ENCODE measurements around the gene KRT3.

KRT3 gene

GRCh38 chr12:52806169-52806811 is 10.4 kb upstream of the KRT3 start:
- H3K9ac ChIP-seq (ENCODE audit: low read length): no peak overlapping the region
- H4K20me1 ChIP-seq (ENCODE audit: low read depth, low read length): no peaks in the 10 kb centered on the region
- no peak overlapping the region for H3K27ac ChIP-seq (ENCODE audit: low read depth, low read length)
- H2AFZ ChIP-seq (ENCODE audit: low read depth, low read length, severe bottlenecking): no peak overlapping the region
- no peaks in the 10 kb centered on the region for H3K79me2 ChIP-seq (ENCODE audit: insufficient read depth, low read length)
- no peaks in the 10 kb centered on the region for H3K36me3 ChIP-seq (ENCODE audit: low read length)
- no peaks in the 10 kb centered on the region for H3K9me2 ChIP-seq (replicated peaks; ENCODE audit: insufficient read depth, low read length)
- H3F3A ChIP-seq (ENCODE audit: insufficient read depth): no peaks in the 10 kb centered on the region
- H3K27me3 ChIP-seq (ENCODE audit: low read length): no peaks in the 10 kb centered on the region
- H3K9me3 ChIP-seq (ENCODE audit: insufficient read depth, low read length): no peaks in the 10 kb centered on the region
- no peak for TF ChIP-seq CTCF (IDR thresholded peaks at IDR 0.05; ENCODE audit: insufficient read depth, low read length, poor library complexity, severe bottlenecking)
- TF ChIP-seq EZH2phosphoT487 (conservative IDR thresholded peaks at IDR 0.05; ENCODE audit: low read length): no peak
- no peak overlapping the region for H3K4me3 ChIP-seq (ENCODE audit: insufficient read depth, low read length, poor library complexity, severe bottlenecking)
- no peak overlapping the region for H3K4me2 ChIP-seq (ENCODE audit: low read depth, low read length, poor library complexity, severe bottlenecking)

DNA sequence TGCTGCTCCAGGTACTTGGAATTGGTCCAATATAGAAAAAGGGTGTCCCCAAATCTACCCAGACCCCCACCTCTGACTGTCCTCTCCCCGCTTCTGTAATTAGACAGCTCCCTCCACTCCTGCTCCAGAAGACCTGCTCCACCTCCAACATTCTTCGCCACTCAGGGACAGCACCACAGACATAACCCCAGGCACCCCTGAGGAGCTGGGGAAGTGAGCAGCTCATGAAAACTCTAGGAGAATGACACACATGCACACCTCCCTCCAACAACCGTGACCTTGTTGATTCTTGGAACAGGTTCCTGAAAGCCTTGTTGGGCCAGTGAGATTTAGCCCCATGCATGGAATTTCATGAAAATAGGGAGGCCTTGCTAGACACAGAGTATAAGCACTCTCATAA is 9.8 kb upstream of the KRT3 start:
- H3K79me2 ChIP-seq (ENCODE audit: insufficient read depth, low read length): no peaks in the 10 kb centered on the region
- H3K9me3 ChIP-seq (ENCODE audit: insufficient read depth, low read length): no peaks in the 10 kb centered on the region
- H3F3A ChIP-seq (ENCODE audit: insufficient read depth): no peaks in the 10 kb centered on the region
- TF ChIP-seq EZH2phosphoT487 (conservative IDR thresholded peaks at IDR 0.05; ENCODE audit: low read length): no peak
- TF ChIP-seq CTCF (IDR thresholded peaks at IDR 0.05; ENCODE audit: insufficient read depth, low read length, poor library complexity, severe bottlenecking): no peak
- no peaks in the 10 kb centered on the region for H4K20me1 ChIP-seq (ENCODE audit: low read depth, low read length)
- no peaks in the 10 kb centered on the region for H3K9me2 ChIP-seq (replicated peaks; ENCODE audit: insufficient read depth, low read length)
- no peak overlapping the region for H3K9ac ChIP-seq (ENCODE audit: low read length)
- no peak overlapping the region for H3K27ac ChIP-seq (ENCODE audit: low read depth, low read length)
- H2AFZ ChIP-seq (ENCODE audit: low read depth, low read length, severe bottlenecking): no peak overlapping the region
- H3K36me3 ChIP-seq (ENCODE audit: low read length): no peaks in the 10 kb centered on the region
- H3K27me3 ChIP-seq (ENCODE audit: low read length): no peaks in the 10 kb centered on the region
- H3K4me3 ChIP-seq (ENCODE audit: insufficient read depth, low read length, poor library complexity, severe bottlenecking): no peak overlapping the region
- H3K4me2 ChIP-seq (ENCODE audit: low read depth, low read length, poor library complexity, severe bottlenecking): no peak overlapping the region

DNA sequence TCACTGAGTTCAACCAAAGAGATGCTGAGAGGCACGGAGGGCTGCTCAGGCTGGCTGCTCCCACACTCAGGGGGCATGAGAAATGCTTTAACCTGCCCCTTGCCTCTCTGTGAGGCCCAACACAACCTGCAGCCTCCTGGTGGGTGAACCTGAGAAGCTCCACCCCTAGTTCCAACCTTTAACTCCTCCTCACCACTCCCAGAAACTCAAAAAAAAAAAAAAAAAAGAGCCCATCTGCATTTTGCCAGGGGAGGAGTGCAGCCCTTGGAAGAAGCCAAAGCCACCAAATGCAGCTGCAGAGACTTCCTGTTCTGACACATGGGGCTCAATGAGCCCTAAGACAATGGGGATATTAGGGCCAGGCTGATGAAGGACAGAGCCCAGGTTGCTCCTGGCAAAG is 9.1 kb upstream of the KRT3 start:
- Histone ChIP-seq H3K9ac (ENCODE audit: low read length) (no peak overlapping the region), H3F3A (ENCODE audit: insufficient read depth) (no peaks in the 10 kb centered on the region), H3K4me3 (ENCODE audit: insufficient read depth, low read length, poor library complexity, severe bottlenecking) (no peak overlapping the region), H4K20me1 (ENCODE audit: low read depth, low read length) (no peaks in the 10 kb centered on the region), H3K9me3 (ENCODE audit: insufficient read depth, low read length) (no peaks in the 10 kb centered on the region), H3K27me3 (ENCODE audit: low read length) (no peaks in the 10 kb centered on the region), H3K4me2 (ENCODE audit: low read depth, low read length, poor library complexity, severe bottlenecking) (no peak overlapping the region), H3K9me2 (replicated peaks; ENCODE audit: insufficient read depth, low read length) (no peaks in the 10 kb centered on the region), H3K36me3 (ENCODE audit: low read length) (no peaks in the 10 kb centered on the region), H3K79me2 (ENCODE audit: insufficient read depth, low read length) (no peaks in the 10 kb centered on the region), H3K27ac (ENCODE audit: low read depth, low read length) (no peak overlapping the region), H2AFZ (ENCODE audit: low read depth, low read length, severe bottlenecking) (no peak overlapping the region)
- no peak for TF ChIP-seq EZH2phosphoT487 (conservative IDR thresholded peaks at IDR 0.05; ENCODE audit: low read length)

DNA sequence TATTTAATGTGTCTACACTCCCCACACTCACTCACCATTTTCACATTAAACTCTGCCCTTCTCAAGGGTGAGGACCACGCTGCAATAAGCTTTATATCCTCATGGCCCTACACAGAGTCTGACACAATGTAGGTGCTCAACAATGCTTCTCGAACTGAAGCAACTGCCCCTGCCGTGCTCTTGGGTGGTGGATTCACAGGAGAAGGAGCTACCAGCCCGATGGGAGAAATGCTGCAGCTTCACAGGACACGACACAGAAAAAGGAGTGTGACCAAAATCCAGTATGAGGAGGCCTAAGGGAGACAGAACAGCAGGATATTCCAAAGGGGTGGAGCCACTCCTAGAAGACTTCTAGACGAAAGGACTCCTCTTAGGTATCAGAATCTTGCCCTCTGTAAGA is 6.5 kb upstream of the KRT3 start:
- peaks cover 3% of the 10 kb centered on the region; the same call in 1 of the 2 replicates for H3K27me3 ChIP-seq (ENCODE audit: low read length)
- no peaks in the 10 kb centered on the region for H3K9me2 ChIP-seq (replicated peaks; ENCODE audit: insufficient read depth, low read length)
- no peaks in the 10 kb centered on the region for H3K36me3 ChIP-seq (ENCODE audit: low read length)
- TF ChIP-seq EZH2phosphoT487 (conservative IDR thresholded peaks at IDR 0.05; ENCODE audit: low read length) (no peak), CTCF (IDR thresholded peaks at IDR 0.05; ENCODE audit: insufficient read depth, low read length, poor library complexity, severe bottlenecking) (no peak)
- no peak overlapping the region for H3K27ac ChIP-seq (ENCODE audit: low read depth, low read length)
- no peaks in the 10 kb centered on the region for H4K20me1 ChIP-seq (ENCODE audit: low read depth, low read length)
- H3K9ac ChIP-seq (ENCODE audit: low read length): no peak overlapping the region
- no peaks in the 10 kb centered on the region for H3K9me3 ChIP-seq (ENCODE audit: insufficient read depth, low read length)
- H2AFZ ChIP-seq (ENCODE audit: low read depth, low read length, severe bottlenecking): no peak overlapping the region
- no peaks in the 10 kb centered on the region for H3F3A ChIP-seq (ENCODE audit: insufficient read depth)
- no peak overlapping the region for H3K4me3 ChIP-seq (ENCODE audit: insufficient read depth, low read length, poor library complexity, severe bottlenecking)
- H3K4me2 ChIP-seq (ENCODE audit: low read depth, low read length, poor library complexity, severe bottlenecking): no peak overlapping the region
- H3K79me2 ChIP-seq (ENCODE audit: insufficient read depth, low read length): no peaks in the 10 kb centered on the region

Measured in SU-DHL-6 (cell line).